Measurements from ENCODE around the gene RPS6KA3. TPM values are rescaled to one million over a fixed set of nuclear protein-coding genes. Genes with fewer than 3 reads are reported as not detected.
A peak's percentile ranks its signal among the peaks of the same experiment; 100 is the strongest.

Gene RPS6KA3
- 26.3 TPM for polyA plus RNA-seq (2013, experiment 1 of 2; ENCODE audit: insufficient read length)
- 32.4 TPM for polyA plus RNA-seq (2013, experiment 2 of 2; ENCODE audit: insufficient read length)

DNA sequence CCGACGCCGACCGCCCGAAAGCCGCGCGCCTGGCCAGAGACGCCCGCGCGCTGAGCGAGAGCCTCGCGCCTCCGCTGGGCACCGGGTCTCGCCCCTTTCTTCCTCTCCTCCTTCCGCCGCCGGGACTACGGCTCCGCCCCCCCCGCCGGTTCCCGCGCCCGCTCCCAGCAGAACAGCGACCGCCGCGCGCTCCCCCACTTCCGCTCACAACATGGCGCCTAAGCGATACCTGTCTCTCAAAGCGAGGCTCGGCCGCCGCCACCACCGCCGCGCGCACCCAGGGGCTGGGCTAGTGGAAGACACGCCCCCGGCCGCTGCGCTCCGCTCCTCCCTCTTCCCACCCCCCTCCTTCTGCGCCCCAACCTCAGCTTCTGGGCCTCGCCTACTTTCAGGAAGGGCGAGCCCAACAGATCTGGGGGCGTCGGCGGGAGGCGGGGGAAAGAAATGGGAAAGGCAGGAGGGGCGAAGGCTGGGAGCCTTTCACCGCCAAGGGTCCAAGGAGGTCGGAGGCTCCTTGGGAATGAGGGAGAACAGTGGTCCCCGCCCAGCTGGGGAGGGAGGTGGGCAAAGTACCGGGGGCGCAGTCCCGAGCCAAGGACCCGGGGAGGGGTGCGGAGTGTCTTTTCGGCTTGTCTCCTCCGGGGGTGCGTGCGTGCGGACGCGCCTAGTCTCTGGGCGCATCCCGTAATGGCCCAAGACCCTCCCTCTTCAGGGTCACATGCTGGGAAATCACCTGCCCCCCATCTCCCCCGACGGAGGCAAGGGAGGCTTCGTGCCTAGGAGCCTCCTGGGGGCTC is at the start of gene RPS6KA3:
RPS6KA3 (minus strand) TSS at position 100 of the 797 bp plus-strand sequence. CDS start 277 bp downstream, outside the sequence.
- peak; percentile 89 for DNase-seq

DNA sequence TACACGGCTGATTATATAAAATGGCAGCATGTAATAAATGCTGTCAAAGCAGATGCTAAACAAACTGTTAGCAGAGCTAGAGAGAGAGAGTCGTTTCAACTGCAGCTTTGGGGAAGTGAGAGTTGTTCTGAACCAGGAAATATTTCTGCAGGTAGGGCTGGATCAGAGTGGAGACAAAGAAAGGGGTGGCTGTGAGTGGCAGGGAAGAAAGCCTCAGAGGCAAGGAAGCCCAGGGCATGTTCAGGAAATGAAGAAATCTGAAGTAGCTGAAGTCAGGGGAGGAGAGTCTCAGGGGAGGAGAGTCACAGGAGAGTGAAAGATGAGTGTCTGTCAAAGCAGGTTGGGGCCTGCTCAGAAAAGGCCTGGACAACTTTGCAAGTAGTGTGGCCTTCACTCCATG is 48.4 kb upstream of the RPS6KA3 start:
- DNase-seq: no peak

DNA sequence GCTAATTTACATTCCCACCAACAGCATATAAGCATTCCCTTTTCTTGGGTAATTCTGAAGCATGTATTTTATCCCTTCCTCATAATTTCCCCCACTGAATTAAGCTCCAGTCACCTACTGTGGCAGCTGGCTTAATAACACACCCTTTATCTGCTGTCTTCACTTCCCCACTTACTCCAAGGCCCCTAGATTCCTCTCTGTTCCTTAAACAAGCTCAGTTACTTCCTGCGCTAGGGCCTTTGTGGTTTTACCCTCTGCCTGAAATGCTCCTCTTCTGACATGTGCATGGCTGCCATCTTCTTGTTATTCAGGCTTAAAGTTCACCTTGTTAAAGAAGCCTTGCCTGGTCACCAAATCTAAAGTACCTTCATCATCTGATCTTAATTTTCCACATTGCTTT is 47.2 kb upstream of the RPS6KA3 start:
- DNase-seq: no peak

DNA sequence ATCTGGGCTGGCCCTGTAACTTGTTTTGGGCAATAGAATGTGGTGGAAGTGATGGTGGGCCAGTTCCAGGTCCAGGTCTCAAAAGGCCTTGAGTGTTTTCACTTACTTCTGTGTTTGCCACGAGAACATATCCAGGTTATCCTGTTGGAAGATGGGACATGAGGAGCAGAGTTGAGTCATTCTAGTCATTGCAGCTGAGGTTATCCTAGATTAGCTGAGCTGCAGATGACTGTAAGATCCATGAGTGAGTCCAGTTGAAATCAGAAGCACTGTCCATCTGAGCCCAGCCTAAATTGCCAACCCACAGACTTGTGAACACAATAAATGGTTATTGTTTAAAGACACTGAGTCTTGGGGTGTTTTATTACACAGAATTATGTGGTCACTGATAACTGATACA is 45.3 kb upstream of the RPS6KA3 start:
- DNase-seq: no peak

DNA sequence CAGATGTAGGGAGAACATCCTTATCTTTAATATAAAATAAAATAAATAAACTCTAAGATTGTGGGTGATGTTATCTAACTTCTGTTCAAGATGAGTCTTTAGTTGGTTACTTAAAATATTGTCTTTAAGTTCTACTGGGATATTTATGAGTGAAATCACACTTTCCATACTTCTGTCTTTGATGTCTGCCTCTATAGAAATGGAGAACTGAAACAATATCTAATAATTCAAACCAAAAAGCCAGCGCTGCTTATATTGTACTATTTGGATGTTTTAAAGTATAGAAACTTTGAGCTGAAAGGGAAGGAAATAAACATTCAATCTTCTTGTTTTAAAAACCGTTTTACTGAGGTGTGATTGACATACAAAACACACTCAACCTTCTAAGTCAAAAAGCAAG is 44.8 kb upstream of the RPS6KA3 start:
- DNase-seq: no peak

DNA sequence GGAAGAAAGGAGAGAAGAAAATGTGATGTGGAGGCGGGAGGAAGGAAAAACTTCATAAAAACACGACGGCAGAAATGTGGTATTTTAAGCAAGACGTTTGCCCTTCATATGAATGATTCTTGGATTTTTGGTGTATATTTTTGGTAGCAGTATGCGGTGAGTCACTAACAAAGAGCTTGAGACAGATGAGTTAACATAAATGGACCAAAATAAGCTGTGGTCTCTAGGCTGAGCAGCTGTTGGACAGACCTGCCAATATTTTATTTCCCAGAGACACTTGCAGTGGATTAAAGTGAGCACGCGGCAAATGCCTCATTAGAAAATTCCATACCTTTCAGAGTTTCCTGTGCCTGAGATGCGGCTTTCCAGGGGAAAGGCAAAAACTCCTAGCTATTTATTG is 43.1 kb upstream of the RPS6KA3 start:
- peak; percentile 44 for DNase-seq

DNA sequence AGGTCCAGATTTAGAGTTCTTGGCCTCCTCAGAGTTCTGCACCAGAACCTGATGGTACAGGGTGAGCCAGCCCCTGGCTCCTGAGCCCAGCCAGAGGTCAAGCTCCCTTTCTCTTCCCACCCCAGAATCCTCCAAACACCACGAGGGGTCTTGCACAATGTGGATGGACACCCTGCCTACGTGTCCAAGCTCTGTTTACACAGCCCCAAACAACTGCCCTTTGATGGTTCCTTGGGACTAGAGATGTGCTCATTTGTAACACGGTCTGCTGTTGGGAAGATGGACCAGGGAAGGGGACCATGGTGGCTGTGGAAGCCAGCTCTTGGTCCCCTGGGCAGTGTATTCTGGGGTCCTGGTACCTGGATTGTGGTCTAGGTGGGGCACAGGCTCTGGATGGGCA is 40.0 kb upstream of the RPS6KA3 start:
- DNase-seq: no peak

DNA sequence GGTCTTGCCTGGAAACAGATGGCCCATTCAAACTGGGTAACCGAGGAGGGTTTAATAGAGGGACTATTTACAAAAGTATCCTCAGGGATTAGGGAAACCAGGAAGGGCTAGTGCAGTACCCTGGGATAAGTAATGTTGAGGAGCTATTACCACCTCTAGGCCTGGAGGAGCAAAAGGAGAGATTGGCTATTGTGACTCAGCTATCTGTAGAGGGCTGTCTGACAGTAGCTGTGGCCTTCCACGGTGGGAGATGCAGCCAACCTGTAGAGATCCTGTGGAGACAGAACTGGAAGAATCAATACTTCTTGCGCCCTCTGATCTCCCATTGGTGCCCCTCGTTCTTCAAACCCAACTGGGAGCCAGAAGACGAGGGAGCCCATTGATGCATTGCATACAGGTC is 34.1 kb upstream of the RPS6KA3 start:
- DNase-seq: no peak

DNA sequence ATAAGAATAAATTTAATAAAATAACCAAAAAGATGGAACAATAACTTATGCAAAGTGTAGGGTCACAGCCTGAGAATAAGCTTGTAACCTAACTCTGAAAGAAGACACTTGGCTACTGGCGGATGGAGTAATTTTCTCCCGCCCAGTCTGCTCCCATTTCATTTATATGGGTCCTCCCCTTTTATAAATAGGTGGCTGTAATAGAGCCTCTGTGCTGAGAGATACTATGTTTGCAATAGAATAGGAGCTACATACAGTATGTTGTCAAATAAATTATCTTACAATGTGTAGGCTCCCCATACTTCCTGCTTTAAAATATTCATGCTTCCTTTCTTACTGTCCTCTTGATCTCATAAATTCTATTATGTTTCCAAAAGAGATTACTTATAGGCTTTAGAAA is 28.2 kb upstream of the RPS6KA3 start:
- DNase-seq: no peak

DNA sequence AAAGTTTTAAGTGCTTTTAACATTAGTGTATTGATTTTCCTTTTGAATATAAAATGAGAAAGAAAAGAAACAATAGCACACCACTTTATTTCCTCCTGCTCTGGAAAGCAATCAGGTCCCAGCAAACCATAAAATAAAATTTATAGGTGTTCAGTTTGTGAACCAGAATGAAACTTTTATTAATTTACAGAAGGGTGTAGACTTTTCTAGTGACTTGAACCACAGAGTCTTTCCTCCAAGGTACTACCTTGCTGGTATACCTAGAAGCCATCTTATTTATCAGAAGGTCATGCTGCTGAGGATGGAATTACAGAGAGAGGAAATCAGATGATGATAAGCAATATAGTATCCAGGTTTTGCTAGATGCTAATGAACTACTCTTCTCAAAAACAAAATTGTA is 27.6 kb upstream of the RPS6KA3 start:
- no peak for DNase-seq

DNA sequence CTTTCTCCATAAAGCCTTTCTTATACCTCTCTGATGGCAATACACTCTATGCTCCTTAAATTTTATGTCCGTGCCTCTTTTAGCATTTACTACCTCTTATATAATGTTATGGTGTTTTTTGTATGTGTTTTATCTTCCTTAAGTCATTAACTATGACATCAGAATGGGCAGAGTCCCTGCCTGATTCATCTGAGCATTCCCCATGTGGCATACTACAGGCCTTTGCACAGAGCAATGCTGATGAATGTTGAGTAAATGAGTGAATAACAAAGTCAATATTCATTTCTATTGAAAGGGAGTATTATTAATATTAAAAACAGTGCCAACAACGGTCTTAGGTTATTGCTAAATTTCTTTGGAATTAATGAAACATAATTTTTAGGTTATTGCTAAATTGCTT is 18.8 kb upstream of the RPS6KA3 start:
- peak; percentile 39 for DNase-seq

DNA sequence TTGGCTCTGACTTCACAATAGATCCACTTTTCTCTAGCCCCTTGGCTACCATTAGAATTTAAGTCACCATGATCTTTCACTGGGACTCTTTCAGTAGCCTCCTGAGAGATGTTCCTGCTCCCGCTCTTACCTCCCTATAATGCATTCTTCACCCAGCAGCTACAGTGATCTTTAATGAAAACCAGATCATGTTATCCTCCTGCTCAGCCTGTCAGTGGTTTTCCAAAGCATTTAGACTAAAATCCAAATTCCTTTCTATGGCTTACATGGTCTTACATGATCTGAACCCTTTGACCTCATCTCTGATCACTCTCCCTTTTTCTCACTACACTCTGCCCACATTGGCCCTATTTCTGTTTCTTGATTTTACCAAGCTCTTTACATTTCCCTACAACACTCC is 18.3 kb upstream of the RPS6KA3 start:
- DNase-seq: peak; percentile 61

DNA sequence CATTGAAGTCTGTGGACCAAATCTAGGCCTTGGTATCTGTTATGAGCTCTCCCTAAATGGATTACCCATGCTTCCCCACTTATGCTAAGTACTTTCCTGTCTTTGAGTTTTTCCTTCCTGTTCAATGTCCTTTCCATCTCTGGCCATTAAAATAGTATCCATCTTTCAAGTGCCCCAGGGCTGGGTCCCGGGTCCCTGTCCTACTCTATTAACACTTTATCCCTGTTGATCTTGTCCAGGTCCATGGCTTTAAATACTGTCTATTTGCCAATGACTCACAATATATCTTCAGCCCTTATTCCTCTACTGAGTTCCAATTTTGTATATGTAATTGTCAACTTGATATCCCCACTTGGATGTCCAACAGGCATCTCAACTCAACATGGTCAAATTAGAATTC is 17.7 kb upstream of the RPS6KA3 start:
- no peak for DNase-seq

DNA sequence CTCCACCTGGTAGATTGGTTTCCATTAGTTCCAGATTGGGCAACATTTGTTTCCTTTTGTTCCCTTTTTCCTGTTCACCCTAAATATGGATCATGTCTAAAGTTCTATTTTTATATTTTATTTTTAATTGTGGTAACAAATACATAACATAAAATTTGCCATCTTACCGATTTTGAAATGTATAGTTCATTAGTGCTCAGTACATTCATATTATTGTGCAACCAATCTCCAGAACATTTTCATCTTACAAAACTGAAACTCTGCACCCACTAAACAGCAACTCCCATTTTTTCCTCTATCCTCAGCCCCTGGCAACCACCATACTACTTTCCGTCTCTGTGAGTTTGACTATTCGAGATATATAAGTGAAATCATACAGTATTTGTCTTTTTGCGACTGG is 14.2 kb upstream of the RPS6KA3 start:
- DNase-seq: no peak

DNA sequence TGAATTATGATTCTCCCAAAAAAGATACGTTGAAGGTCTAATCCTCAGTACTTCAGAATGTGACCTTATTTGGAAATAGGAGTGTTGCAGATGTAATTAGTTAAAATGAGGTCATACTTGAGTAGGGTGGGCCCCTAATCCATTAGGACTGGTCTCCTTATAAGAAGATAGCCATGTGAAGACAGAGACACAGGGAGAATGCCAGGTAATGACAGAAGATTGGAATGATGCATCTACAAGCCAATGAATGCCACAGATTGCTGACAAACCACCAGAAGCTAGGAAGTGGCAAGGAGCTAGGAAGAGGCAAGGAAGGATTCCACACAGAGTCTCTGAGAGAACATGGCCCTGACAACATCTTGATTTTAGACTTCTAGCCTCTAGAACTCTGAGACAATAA is 7.4 kb upstream of the RPS6KA3 start:
- peak; percentile 72 for DNase-seq

DNA sequence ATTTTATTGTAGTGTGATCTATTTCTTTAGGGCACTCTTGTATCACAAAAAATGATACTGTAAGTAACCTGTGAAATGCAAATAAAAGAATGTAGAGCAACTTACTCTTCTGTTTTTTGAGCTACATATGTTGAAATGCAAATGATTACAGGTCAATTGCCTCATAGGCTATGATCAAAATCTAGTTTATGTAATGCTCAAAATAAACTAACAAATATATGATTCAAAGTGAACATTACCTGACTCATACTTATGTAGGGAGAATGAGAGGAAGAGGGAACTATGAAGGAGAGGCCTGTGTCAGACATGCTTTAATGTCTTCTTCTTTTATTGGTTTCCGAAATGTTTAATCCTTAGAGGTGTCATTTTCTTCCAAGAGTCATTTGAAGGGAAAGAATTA is 5.0 kb upstream of the RPS6KA3 start:
- DNase-seq: no peak

DNA sequence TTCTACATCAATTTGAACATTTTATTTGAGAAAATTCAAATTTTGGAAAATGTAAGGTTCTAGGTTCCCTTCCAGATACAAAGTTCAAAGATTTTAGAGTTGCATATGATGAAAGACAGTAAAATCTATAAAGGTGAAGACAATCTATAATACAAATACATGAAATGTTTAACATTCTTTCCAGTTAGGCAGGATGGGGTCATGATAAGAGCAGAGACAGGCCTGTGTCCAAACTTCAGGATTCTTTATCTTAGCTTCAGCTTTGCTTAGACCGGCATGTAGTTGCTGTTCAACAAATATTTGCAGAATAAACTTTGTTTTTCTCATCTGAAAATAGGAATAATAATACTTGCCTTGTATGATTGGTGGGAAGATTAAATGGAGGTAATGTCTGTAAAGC is 4.5 kb upstream of the RPS6KA3 start:
- DNase-seq: no peak

DNA sequence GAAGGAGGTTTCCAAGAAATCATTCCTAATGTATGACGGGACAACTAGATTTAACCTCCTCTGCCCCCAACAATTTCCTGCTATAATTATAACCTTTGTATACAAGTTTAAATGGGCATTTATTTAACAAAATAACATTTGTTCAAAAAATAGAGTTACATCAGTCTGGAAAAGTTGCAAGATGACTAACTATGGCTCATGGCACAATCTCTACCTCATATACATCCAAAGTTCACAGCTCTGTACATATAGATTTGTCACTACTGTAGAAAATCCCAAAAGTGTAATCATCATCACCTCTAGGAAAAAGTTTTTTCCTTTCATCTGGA is 3.8 kb upstream of the RPS6KA3 start:
- DNase-seq: peak; percentile 5

DNA sequence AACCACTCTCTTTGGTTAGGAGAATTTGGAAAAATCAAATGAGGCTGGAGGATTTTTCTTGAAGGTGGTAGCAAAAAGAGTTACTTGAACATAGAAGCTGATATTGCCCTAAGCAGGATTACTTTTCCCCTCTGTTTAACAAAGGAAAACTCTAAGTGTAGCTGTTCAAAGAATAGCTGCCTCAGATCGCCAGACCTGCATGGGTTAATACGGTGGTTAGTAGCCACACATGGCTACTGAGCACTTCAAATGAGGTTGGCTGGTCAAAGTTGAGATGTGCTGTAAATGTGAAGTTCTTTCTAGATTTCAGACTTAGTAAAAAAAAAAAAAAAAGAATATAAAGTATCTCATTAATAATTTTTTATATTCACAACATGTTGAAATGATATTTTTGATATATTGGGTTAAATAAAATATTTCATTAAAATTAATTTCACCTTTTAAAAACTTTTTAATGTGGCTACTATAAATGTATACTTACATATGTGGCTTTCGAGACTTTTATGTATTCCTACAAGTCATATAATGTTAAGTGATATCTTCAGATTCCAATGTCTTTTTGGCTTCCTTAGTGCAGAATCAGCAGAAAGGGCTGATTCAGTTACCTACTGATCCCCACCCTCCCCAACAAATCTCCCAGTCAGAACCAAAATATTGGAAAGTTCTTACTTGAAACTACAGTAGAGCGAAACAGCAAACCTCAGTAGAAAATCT is 3.3 kb upstream of the RPS6KA3 start:
- no peak for DNase-seq

DNA sequence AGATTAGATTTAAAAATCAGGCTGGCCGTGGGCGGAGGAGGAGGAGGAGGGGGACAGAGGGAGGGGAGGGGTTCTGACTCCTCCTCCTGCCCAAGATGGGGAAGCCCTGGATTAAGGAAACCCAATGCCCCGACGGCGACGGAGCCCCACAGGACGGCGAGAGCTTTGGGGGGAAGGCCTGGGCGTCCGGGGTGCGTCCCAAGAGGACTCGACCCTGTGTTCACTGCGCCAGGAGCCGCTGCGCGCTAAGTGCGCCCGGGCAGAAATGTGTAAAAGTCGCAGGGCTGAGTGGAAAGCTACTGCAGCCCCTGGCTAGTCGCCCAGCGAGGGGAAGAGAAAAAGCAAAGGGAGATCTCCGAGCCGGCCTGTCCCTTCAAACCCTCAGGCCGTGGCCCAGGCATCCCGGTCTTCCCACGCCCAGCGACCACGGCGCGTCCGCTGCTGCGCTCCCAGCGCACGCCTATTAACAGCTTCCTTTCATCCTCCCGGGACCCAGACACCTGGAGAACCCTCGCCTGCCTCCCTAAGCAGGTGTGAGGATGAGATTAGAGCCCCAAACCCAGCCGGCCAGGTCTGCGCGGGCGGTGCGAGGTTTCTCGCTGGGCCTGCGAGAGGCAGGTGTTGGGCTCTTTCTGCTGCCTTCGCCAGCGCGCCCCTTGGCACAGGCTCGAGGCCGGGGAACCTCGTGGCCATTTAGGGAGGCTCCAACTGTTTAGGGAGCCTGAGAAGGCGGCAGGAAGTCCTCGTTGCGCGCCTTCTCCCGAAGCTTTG is 1.4 kb upstream of the RPS6KA3 start:
- DNase-seq: peak; percentile 24

DNA sequence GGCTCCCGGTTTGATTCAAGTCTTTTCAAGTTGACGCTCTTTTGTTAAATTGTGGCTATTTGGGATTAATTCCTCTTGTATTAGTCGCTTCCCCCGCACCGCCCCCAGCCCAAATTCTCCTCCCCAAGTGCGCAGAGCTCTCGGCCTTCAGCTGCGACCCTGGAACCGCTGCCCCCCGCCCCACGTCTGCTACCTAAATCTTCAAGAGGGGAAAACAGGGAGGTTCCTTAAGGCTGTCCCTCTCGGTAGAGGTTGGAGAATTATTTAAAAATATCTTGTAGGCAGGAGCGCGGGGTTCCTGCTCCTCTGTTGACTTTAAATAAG is 860 bp upstream of the RPS6KA3 start:
- DNase-seq: no peak

DNA sequence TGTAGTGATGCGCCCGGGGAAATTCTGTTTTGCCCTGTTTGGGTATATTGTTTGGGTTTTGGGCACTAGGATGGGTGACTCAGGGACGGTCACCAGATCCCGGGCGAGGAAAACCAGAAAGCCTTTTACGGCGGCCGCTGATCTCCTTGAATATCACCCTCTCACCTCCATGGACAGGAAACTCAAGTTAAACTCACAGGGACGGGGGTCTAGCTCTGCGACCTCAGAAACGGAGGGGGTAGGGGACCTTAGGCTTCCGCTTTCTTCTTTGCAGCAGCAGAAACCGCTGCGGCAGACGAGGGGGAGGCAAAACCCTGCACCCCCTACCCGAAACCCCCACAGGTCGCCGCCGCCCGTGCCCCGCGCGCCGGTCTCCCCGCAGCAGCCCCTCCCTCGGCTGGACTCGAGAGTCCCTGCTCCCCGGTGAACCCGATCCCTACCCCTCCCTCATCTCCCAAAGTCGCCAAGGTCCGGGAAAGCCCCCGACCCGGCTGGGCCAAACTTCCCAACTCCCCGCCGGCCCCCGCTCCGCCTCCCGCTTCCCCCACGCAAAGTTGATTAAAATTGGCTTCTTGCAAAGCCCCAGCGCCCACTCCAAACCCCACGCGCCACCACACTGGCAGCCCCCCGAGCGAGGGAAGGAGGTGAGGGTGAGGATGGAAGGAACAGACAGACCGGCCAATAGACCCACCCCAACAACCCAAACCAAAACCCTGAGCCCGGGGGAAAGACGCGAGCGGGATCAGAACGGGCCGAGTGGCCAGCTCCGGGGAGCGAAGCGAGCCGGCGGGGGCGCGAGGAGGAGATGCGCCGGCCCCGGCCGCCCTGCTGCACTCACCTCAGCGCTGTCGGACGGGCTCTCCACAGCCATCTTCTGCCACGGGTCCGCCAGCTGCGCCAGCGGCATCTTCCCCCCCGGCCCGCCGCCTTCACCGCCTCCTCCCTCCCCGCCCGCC is 705 bp downstream of the RPS6KA3 start:
- DNase-seq: peak; percentile 6
